ENCODE measurements around the gene UBE3B.

The UBE3B gene

GRCh38 chr12:109518820-109519665 lies 41.6 kb downstream of the UBE3B start:
- TF ChIP-seq, protein P1, sequence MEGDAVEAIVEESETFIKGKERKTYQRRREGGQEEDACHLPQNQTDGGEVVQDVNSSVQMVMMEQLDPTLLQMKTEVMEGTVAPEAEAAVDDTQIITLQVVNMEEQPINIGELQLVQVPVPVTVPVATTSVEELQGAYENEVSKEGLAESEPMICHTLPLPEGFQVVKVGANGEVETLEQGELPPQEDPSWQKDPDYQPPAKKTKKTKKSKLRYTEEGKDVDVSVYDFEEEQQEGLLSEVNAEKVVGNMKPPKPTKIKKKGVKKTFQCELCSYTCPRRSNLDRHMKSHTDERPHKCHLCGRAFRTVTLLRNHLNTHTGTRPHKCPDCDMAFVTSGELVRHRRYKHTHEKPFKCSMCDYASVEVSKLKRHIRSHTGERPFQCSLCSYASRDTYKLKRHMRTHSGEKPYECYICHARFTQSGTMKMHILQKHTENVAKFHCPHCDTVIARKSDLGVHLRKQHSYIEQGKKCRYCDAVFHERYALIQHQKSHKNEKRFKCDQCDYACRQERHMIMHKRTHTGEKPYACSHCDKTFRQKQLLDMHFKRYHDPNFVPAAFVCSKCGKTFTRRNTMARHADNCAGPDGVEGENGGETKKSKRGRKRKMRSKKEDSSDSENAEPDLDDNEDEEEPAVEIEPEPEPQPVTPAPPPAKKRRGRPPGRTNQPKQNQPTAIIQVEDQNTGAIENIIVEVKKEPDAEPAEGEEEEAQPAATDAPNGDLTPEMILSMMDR (IDR thresholded peaks at IDR 0.05; ENCODE audit: borderline replicate concordance, insufficient read depth, low read depth, low read length) = peak; percentile 77
- H3K4me3 ChIP-seq (ENCODE audit: low read depth, low read length) = no peak overlapping the region

- no peak overlapping the region for H3K4me3 ChIP-seq (ENCODE audit: low read depth, low read length)
- TF ChIP-seq, protein P1 (IDR thresholded peaks at IDR 0.05; ENCODE audit: borderline replicate concordance, insufficient read depth, low read depth, low read length) = no peak
Observed at GRCh38 chr12:109519787-109520186, 42.4 kb downstream of the UBE3B start.

GRCh38 chr12:109521831-109522230 lies 44.4 kb downstream of the UBE3B start:
- TF ChIP-seq, protein P1 (IDR thresholded peaks at IDR 0.05; ENCODE audit: borderline replicate concordance, insufficient read depth, low read depth, low read length) = no peak
- no peak overlapping the region for H3K4me3 ChIP-seq (ENCODE audit: low read depth, low read length)

DNA sequence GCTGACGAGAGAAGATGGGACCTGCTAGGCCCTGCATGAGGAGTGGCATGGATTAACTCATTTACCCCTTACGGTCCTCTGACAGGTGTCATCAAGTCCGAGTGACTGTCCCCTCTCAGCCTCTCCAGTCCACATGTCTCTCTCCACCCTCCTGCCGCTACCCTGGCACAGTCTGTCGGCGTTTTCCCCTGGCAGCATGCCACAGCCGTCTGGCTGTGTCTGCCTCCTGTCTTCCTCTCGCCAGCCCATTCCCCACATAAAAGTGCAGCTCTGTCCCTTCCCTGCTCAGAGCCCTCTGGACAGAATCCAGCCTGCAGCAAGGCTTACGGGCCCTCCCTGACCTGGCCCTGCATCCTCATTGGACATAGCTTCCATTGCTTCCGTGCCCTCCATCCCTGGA lies 45.6 kb downstream of the UBE3B start:
- no peak overlapping the region for H3K4me3 ChIP-seq (ENCODE audit: low read depth, low read length)
- TF ChIP-seq, protein P1 (IDR thresholded peaks at IDR 0.05; ENCODE audit: borderline replicate concordance, insufficient read depth, low read depth, low read length) = no peak

DNA sequence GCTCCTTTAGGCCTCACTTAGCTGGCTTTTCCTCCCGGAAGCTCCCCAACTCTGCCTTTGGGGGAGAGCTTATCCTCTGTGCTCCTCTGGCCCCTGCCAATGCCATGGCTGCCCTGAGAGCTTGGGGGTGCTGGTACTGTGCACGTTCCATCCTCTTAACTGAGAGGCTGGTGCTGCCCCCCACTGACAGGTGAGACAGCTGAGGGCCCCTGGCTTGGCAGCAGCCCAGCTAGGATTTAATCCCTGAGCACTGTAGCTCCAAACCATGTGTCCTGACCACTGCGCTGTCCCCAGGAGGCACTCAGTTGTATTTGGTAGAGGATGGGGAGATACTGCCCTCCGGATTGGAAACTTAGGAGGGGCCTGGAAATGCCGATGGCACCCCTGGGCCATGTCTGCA lies 46.1 kb downstream of the UBE3B start:
- no peak overlapping the region for H3K4me3 ChIP-seq (ENCODE audit: low read depth, low read length)
- TF ChIP-seq, protein P1 (IDR thresholded peaks at IDR 0.05; ENCODE audit: borderline replicate concordance, insufficient read depth, low read depth, low read length) = no peak

DNA sequence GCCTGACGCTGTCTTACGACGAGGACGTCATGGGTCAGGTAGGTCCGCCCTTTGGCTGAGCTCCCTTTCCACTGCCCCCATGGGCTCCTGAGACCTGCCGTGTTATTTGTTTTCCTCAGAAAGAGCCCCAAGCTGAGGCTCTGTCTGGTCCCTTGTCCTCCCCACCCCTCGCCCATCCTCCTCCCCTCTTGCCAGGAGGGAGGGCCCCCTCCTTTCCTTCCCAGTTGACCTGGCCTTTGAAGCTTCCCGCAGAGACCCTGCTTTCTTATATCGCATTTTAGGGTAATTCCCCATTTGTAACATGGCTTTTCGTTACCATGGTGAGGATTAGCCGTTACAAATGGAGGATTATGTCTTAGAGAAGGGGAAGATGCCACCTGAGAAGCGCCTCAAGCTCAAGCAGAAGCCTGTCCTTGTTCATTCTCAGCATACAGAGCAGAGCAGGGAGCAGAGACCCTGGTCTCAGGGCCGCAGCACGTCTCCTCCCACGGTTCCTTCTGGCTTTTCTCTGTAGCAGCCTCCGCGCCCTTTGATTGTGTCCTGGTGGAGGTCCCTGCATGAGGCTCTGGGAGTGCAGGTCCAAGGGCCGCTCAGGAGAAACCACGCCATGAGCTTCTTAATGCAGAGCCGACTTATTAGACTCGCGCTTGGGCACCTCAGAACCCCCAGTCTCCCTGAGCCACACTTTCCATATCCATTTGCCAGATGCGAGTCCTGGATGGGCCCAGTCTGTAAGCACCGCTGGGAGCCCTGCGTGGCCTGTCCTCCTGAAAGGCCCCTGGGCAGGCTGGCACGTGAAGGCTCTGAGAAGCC lies 47.2 kb downstream of the UBE3B start:
- TF ChIP-seq, protein P1 (IDR thresholded peaks at IDR 0.05; ENCODE audit: borderline replicate concordance, insufficient read depth, low read depth, low read length) = no peak
- no peak overlapping the region for H3K4me3 ChIP-seq (ENCODE audit: low read depth, low read length)

All from GM12875 (cell line).